GM12874 (cell line): ENCODE results near the gene DIP2B.

Experiments used
- TF ChIP-seq, protein P1 (sequence below): IDR thresholded peaks from 2 replicates; pipeline ENCODE4 v1.5.1; 2011; ENCODE audit warnings: low read depth, mild to moderate bottlenecking, control low read depth, low read length, moderate library complexity; ENCODE audit not compliant: insufficient read depth

Gene DIP2B

GRCh38 chr12:50753232-50753769 lies 248.5 kb downstream of the DIP2B start:
- TF ChIP-seq, protein P1, sequence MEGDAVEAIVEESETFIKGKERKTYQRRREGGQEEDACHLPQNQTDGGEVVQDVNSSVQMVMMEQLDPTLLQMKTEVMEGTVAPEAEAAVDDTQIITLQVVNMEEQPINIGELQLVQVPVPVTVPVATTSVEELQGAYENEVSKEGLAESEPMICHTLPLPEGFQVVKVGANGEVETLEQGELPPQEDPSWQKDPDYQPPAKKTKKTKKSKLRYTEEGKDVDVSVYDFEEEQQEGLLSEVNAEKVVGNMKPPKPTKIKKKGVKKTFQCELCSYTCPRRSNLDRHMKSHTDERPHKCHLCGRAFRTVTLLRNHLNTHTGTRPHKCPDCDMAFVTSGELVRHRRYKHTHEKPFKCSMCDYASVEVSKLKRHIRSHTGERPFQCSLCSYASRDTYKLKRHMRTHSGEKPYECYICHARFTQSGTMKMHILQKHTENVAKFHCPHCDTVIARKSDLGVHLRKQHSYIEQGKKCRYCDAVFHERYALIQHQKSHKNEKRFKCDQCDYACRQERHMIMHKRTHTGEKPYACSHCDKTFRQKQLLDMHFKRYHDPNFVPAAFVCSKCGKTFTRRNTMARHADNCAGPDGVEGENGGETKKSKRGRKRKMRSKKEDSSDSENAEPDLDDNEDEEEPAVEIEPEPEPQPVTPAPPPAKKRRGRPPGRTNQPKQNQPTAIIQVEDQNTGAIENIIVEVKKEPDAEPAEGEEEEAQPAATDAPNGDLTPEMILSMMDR, result no peak

DNA sequence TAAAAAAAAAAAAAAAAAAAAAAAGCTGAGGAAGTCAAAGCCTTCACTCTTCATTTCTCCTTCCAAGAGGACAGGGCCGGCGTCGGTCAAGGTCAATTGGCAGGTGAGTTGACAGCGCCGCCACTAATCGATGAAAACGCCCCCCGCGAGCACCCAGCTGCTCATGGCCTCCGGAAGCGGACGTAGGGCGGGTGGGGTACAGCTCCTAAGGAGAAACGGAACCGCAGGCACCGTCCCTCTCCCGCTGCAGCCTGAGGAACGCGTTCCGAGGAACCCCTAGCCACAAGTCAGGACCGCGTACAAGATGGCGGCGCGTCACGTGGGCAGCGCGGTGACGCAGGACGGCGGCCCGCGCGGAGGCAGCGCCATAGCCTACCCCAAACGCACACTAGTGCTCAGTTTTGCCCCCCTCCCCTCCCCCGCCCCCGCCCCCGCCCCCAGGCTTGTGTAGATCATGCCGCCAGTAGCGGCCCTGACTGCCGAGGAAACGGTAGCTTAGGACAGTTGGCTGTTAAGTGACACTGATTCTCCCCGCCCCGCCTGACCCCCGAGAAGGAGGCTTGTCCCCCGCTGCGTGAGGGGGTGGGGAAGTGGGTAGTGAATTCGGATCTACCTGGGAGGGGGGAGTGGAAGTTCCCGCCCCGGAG lies 259.0 kb downstream of the DIP2B start, which contains the start of gene ATF1:
Gene ATF1 (plus strand): TSS at position 463 of the 647 bp plus-strand sequence. CDS start 16,045 bp downstream, outside the sequence.
- TF ChIP-seq, protein P1, result no peak

DNA sequence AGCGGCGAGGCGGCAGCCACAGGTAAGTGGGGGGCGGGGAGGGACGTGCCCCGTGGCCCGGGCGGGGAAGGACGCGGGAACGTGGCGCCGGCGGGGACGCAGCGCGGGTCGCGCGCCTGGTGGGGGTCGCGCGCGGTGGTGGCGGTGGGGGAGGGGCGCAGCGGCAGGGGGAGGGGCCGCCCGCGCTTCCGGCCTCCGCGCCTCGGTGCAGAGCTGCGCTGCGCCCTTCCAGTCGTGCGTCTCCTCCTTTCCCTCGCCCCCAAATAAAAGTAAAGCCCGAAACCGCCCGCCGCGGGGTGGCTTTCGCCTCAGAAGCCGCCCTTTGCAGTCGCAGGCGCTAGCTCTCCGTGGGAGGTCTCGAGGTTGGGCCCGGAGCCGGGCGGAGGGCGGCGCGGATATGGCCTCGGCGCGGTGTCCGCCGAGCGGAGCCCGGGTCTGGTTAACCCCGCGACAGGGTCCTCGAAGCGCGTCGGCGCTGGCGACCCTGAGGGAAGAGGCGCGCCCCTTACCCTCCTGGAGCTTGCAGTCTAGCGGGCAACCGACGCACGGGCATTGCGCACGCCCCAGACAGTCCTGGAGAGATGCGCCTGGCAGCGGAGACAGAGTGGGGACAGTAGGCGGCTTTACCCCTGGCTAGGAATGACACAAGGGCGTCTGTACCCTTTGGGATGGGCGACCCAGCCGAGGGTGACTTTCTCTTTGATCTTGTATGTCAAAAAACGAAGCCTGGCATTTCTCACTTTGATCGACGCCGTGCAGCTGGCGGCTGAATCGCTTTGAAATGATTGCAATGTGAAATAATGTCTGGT lies 259.7 kb downstream of the DIP2B start:
- TF ChIP-seq, protein P1, result no peak

- TF ChIP-seq, protein P1, result peak; percentile 58; the same call in 1 of the 2 replicates
Measured at GRCh38 chr12:50765095-50765911, 260.5 kb downstream of the DIP2B start.

DNA sequence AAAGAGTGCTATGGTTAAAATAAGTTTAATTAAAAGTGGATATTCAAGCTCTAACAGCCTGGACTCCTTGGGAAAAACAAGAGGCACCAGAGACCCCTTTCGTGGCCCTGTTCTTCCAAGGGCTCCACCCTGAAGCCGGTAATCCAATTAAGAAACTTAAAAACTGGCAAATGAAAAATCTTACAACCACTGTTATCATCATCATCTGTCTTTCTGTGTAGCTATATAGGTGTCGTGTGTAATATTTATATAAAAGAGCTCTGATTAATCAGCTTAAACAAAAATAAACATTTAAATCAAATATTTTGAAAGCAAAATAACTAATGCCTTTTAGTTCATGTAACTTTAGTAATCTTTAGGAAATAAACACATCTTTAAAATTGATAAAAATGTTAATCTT lies 263.6 kb downstream of the DIP2B start:
- TF ChIP-seq, protein P1, result no peak

DNA sequence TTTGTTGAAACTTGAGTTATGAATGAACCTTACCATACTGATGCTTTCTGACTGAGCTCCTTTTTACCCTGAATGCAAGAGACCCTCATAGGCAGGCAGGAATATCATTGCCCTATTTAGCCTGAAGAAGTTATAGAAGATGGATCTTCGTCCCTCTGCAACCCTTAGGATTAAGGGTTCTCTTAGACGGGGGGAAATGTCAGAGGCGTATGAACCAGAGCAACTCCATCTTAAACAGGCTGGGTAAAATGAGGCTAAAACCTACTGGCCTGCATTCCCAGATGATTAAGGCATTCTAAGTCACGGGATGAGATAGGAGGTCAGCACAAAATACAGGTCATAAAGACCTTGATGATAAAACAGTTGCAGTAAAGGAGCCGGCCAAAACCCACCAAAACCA lies 266.6 kb downstream of the DIP2B start:
- TF ChIP-seq, protein P1, result no peak
